ENCODE results near the gene PLXDC2.

Gene PLXDC2

GRCh38 chr10:19935176-19935575, 118.9 kb downstream of the PLXDC2 start:
- Histone ChIP-seq H3K9me3 (ENCODE audit: insufficient read depth, low read length, severe bottlenecking) (no peaks in the 10 kb centered on the region), H3K27me3 (ENCODE audit: insufficient read depth, low read length, poor library complexity) (no peaks in the 10 kb centered on the region), H3K4me1 (ENCODE audit: insufficient read depth, low read length) (no peaks in the 10 kb centered on the region), H3K4me2 (ENCODE audit: insufficient read depth, low read length) (no peak overlapping the region), H3K9ac (ENCODE audit: low read depth, low read length) (no peak overlapping the region), H3K4me3 (ENCODE audit: low read depth in 1 of 2, low read length in 2 of 2) (no peak overlapping the region), H4K20me1 (ENCODE audit: insufficient read depth, low read length) (no peaks in the 10 kb centered on the region), H2AFZ (ENCODE audit: low read depth, low read length) (no peak overlapping the region), H3K36me3 (ENCODE audit: insufficient read depth, low read length) (no peaks in the 10 kb centered on the region), H3K79me2 (ENCODE audit: insufficient read depth, low read length) (no peaks in the 10 kb centered on the region), H3K27ac (ENCODE audit: low read length) (no peak overlapping the region)
- no peak for DNase-seq
- TF ChIP-seq EZH2 (IDR thresholded peaks at IDR 0.05; ENCODE audit: borderline replicate concordance, low read depth, low read length, severe bottlenecking), result no peak
- TF ChIP-seq, protein P1, sequence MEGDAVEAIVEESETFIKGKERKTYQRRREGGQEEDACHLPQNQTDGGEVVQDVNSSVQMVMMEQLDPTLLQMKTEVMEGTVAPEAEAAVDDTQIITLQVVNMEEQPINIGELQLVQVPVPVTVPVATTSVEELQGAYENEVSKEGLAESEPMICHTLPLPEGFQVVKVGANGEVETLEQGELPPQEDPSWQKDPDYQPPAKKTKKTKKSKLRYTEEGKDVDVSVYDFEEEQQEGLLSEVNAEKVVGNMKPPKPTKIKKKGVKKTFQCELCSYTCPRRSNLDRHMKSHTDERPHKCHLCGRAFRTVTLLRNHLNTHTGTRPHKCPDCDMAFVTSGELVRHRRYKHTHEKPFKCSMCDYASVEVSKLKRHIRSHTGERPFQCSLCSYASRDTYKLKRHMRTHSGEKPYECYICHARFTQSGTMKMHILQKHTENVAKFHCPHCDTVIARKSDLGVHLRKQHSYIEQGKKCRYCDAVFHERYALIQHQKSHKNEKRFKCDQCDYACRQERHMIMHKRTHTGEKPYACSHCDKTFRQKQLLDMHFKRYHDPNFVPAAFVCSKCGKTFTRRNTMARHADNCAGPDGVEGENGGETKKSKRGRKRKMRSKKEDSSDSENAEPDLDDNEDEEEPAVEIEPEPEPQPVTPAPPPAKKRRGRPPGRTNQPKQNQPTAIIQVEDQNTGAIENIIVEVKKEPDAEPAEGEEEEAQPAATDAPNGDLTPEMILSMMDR (IDR thresholded peaks at IDR 0.05; ENCODE audit: borderline replicate concordance, extremely low read depth, low read length, poor library complexity, severe bottlenecking), result no peak
- no peak for ATAC-seq (ENCODE audit: insufficient read depth, low read depth)

DNA sequence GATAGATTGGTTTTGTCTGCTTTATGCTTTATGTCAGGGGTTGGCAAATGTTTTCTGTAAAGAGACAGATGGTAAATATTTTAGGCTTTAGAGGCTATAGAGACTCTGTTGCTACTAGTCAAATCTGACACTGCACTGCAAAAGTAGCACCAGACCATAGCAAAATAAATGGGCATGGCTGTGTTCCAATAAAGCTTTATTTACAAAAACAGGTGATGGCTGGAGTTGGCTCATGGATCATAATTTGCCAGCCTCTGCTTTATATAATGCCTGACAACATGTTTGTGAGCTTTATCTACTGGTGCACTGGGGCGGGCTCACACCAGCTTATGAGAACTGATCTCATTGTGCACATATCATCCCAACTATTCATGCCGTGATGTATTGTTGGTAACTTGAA, 120.1 kb downstream of the PLXDC2 start:
- Histone ChIP-seq H3K4me2 (ENCODE audit: insufficient read depth, low read length) (no peak overlapping the region), H3K4me3 (ENCODE audit: low read depth in 1 of 2, low read length in 2 of 2) (no peak overlapping the region), H3K79me2 (ENCODE audit: insufficient read depth, low read length) (no peaks in the 10 kb centered on the region), H2AFZ (ENCODE audit: low read depth, low read length) (no peak overlapping the region), H3K27ac (ENCODE audit: low read length) (no peak overlapping the region), H3K9me3 (ENCODE audit: insufficient read depth, low read length, severe bottlenecking) (no peaks in the 10 kb centered on the region), H3K4me1 (ENCODE audit: insufficient read depth, low read length) (no peaks in the 10 kb centered on the region), H3K27me3 (ENCODE audit: insufficient read depth, low read length, poor library complexity) (no peaks in the 10 kb centered on the region), H4K20me1 (ENCODE audit: insufficient read depth, low read length) (no peaks in the 10 kb centered on the region), H3K9ac (ENCODE audit: low read depth, low read length) (no peak overlapping the region), H3K36me3 (ENCODE audit: insufficient read depth, low read length) (no peaks in the 10 kb centered on the region)
- ATAC-seq (ENCODE audit: insufficient read depth, low read depth), result no peak
- DNase-seq, result no peak
- no peak for TF ChIP-seq EZH2 (IDR thresholded peaks at IDR 0.05; ENCODE audit: borderline replicate concordance, low read depth, low read length, severe bottlenecking)
- TF ChIP-seq, protein P1 (IDR thresholded peaks at IDR 0.05; ENCODE audit: borderline replicate concordance, extremely low read depth, low read length, poor library complexity, severe bottlenecking), result no peak

DNA sequence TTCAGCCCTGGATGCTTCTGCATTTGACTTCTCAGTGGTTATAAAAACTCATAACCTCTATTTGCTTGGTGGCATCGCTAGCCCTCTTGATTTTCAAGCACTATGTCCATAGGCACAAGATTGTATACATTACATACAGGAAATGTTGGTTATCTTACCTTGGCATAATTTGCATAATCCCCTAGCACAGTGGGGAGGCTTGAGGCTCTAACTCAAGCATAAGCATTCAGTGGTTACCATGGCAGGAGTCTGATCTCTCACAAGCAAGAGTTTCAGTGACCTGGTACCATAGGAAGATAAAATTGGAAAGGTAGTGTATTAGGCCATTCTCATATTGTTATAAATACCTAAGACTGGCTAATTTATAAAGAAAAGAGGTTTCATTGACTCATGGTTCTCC, 121.8 kb downstream of the PLXDC2 start:
- TF ChIP-seq EZH2 (IDR thresholded peaks at IDR 0.05; ENCODE audit: borderline replicate concordance, low read depth, low read length, severe bottlenecking), result no peak
- no peaks in the 10 kb centered on the region for H4K20me1 ChIP-seq (ENCODE audit: insufficient read depth, low read length)
- ATAC-seq (ENCODE audit: insufficient read depth, low read depth), result no peak

GRCh38 chr10:19941206-19941880, 125.1 kb downstream of the PLXDC2 start:
- Histone ChIP-seq H2AFZ (ENCODE audit: low read depth, low read length) (no peak overlapping the region), H3K9ac (ENCODE audit: low read depth, low read length) (no peak overlapping the region), H3K27ac (ENCODE audit: low read length) (no peak overlapping the region), H3K4me1 (ENCODE audit: insufficient read depth, low read length) (no peaks in the 10 kb centered on the region), H3K79me2 (ENCODE audit: insufficient read depth, low read length) (no peaks in the 10 kb centered on the region), H3K27me3 (ENCODE audit: insufficient read depth, low read length, poor library complexity) (no peaks in the 10 kb centered on the region), H3K36me3 (ENCODE audit: insufficient read depth, low read length) (no peaks in the 10 kb centered on the region), H4K20me1 (ENCODE audit: insufficient read depth, low read length) (no peaks in the 10 kb centered on the region), H3K9me3 (ENCODE audit: insufficient read depth, low read length, severe bottlenecking) (no peaks in the 10 kb centered on the region), H3K4me3 (ENCODE audit: low read depth in 1 of 2, low read length in 2 of 2) (no peak overlapping the region), H3K4me2 (ENCODE audit: insufficient read depth, low read length) (no peak overlapping the region)
- TF ChIP-seq EZH2 (IDR thresholded peaks at IDR 0.05; ENCODE audit: borderline replicate concordance, low read depth, low read length, severe bottlenecking), result no peak
- TF ChIP-seq, protein P1 (IDR thresholded peaks at IDR 0.05; ENCODE audit: borderline replicate concordance, extremely low read depth, low read length, poor library complexity, severe bottlenecking), result no peak
- DNase-seq (no peak), ATAC-seq (ENCODE audit: insufficient read depth, low read depth) (no peak)

More for the DNA sequence above, 121.8 kb downstream of the PLXDC2 start:
- Histone ChIP-seq H3K9me3 (ENCODE audit: insufficient read depth, low read length, severe bottlenecking) (no peaks in the 10 kb centered on the region), H3K79me2 (ENCODE audit: insufficient read depth, low read length) (no peaks in the 10 kb centered on the region), H3K4me3 (ENCODE audit: low read depth in 1 of 2, low read length in 2 of 2) (no peak overlapping the region), H2AFZ (ENCODE audit: low read depth, low read length) (no peak overlapping the region), H3K36me3 (ENCODE audit: insufficient read depth, low read length) (no peaks in the 10 kb centered on the region), H3K9ac (ENCODE audit: low read depth, low read length) (no peak overlapping the region), H3K27me3 (ENCODE audit: insufficient read depth, low read length, poor library complexity) (no peaks in the 10 kb centered on the region), H3K27ac (ENCODE audit: low read length) (no peak overlapping the region), H3K4me1 (ENCODE audit: insufficient read depth, low read length) (no peaks in the 10 kb centered on the region), H3K4me2 (ENCODE audit: insufficient read depth, low read length) (no peak overlapping the region)
- DNase-seq, result no peak

Data from DND-41 (cell line).